NCI-H526 (cell line): ENCODE data around the gene OXCT2.
"Not testable (repeated sequence)": the region's sequence is repeated elsewhere in the genome, so short reads cannot be mapped to it uniquely, and the experiment has no call there.

ENCODE experiments used
- DNase-seq, 2 experiments: peaks; one replicate each; lab custom pipeline; 2025; lab: John Stamatoyannopoulos, UW

Gene OXCT2

DNA sequence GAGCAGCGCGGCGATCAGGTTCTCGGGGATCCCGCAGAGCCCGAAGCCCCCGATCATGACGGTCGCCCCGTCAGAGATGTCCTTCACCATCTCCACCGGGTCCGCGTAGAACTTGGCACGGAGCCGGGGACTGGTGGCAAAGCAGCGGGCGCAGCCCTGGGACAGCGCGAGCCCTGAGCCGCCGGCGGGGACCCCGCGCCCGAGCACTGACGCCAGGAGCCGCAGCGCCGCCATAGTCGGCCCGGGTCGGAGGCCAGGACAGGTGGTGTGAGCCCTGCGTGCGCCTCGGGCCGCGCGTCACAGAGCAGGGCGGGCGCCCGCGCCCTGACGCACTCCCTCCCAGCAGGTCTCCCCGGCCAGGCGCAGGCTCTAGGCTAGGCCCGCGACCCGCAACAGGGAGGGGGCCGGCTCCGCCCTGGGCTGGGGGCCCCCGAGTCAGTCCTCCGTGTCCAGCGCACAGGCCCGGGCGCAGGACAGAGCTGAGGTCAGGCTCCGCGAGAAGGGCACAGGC is at the start of gene OXCT2:
TSS of gene OXCT2 (minus strand) at position 327 of the 511 bp plus-strand sequence. CDS start at position 234, 93 bp downstream.
- DNase-seq: not testable (repeated sequence)

DNA sequence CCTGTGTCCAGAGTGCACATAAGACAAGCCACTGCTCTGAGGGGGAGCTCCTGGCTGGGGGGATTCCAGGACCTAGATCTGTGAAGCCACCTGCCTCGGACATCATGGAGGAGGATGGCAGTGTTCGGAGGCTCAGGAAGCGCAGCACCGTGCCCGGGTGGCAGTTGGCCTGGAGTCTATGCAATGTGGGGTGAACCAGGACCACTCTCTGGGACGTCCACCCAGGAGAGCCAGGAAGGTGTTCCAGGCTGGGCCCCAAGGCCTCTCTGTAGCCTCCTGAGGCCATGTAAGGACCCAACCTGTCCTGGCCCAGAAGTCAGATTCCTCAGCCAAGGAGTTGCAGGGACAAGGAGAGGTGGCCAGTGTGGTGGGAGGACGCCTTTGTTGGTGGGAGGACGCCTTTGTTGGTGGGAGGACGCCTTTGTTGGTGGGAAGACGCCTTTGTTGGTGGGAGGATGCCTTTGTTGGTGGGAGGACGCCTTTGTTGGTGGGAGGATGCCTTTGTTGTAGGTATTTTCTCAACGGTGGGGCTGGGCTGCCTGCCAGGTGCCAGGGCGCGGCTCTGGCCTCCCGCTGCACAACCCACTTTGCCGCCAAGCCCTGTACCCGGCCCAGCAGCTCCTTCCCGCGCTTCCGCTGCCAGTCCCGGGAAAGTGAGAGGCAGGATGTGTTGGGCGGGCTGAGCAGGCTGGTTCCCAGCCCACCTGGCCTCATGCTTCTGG is 48.1 kb upstream of the OXCT2 start:
- no peak for DNase-seq

DNA sequence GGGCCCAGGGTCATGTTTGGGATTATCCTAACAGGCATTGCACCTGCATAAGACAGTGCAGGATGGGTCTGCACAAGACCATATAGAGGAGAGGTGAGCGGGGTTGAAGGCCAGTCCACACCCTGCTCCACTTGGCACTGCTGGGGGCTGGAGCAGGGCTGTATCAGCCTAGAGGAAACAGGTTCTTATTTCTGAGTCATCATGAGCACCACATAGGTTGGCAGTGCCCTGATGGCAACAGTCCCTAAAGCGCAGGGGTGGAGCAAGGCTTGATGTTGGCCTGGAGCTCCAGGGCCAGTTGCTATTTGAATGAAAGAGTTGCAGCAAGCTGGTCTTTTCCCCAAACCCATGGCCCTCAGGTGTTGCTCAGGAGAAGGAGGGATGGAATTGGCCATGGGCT is 47.3 kb upstream of the OXCT2 start:
- DNase-seq: no peak

DNA sequence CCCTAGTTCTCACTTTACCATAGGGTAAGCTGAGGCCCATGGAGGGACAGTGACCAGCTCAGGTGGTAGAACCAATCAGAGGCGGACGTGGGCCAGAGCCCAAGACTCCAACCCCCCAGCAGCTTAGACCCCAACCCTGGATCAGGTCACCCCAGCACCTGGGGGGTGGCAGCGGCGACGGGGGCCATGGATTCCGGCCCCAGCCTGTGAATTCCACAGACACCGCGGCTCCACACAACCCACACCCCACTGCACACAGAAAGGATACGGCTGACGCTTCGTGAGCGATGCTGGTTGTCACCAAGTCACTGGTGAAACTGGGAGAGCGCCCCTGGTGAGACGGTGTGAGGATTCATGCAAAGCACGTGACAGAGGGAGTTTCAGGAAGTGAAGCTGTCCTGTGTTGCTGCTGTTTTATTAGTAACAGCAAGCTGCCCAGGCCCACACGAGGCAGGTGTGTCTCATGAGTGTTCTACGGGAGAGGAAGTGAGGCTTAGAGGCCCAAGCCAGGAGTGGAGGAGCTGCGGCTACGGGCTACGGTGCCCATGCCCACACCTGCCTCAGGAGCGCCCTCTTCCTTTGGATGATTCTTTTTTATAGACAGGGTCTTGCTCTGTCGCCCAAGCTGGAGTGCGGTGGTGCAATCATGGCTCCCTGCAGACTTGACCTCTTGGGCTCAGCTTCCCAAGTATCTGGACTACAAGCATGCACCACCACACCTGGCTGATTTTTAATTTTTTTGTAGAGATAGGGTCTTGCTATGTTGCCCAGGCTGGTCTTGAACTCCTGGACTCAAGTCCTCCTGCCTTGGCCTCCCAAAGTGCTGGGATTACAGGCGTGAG is 46.2 kb upstream of the OXCT2 start:
- DNase-seq: peak; percentile 94 to 95

DNA sequence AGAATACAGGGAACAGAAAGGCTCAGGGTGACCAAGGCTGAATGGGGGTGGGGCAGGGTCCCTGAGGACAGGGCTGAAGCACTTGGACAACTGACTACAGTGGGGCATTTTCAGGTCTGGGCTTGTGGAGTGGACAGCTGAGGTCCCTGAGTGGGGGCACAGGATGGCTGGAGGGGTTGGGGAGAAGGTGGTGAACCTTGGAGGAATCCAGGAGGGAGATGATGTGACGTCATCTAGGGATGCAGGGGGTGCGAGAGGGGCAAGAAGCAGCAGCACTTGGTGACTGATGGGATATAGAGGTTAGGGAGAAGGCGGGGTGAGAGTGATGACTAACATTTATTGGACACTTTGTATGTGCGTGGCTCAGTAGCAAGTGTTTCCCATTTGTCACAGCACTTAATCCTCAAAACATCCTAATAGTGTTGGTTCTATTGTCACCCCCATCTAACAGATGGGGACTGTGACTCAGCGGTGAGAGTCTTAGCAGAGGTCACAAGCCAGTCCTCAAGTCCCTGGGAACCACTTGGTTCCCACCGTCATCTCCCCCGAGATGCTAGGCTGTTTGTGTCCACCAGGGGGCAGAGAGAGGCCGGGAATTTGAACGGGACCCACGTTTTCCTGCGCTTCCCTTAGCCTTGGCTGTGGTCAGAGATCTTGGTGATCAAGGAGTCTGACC is 45.4 kb upstream of the OXCT2 start:
- DNase-seq: peak; percentile 51 to 88

DNA sequence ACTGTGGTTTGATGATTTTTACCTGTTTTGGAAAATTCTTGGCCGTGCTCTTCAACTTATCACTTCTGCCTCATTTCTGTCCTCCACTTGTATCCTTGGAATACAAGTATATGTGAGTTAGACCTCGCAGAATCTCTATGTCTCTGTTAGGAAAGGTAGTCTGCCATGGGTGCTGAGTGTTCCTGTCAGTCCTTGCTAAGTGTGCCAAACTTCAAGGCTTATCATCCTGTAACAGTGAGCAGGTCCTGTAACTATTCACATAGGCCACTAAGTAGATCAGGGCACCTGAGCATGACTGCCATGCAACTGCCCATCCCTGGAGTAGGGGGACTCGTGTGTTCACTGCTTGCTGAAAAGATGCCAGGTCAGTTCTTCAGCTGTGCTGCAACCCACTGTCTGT is 41.8 kb upstream of the OXCT2 start:
- DNase-seq: no peak

DNA sequence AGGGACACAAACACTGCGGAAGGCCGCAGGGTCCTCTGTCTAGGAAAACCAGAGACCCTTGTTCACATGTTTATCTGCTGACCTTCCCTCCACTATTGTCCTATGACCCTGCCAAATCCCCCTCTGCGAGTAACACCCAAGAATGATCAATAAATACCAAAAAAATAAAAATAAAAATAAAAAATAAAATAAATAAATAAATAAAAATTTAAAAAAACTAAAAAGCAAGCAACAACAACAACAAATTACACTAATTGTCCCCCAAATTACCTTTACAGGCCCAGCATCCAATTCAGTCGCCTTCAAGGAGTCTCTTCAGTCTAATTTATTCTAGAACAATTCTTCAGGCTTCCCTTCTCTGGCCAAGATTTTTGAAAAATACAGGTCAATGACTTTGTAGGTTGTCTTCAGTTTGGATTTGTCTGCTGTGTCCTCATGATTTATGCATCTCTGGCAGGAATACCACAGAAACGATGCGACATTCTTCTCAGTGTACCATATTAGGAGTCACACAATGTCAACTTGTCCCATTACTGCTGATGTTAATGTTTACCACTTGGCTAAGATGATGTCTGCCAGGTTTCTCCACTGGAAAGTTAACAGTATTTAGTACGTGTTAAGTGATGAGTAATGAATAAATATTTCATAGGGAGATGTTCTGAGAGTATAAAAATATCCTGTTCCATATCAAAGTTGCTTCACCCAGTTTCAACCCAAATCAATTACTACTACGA is 37.8 kb upstream of the OXCT2 start:
- no peak for DNase-seq

DNA sequence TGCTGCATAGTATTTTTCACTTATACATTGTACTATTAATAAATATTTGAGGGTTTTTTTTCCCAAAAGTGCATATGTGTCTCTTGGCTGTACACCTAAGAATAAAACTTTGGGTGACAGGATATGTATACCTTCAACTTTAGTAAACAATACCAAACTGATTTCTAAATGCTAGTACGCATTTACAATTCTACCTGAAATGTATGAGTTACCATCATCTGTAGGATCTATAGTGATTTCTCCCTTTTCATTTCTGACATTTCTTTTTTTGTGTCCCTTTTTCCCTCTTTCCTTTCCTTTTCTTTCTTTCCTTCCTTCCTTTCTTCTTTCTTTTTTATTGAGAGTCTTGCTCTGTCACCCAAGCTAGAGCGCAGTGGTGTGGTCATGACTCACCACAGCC is 34.2 kb upstream of the OXCT2 start:
- no peak for DNase-seq

DNA sequence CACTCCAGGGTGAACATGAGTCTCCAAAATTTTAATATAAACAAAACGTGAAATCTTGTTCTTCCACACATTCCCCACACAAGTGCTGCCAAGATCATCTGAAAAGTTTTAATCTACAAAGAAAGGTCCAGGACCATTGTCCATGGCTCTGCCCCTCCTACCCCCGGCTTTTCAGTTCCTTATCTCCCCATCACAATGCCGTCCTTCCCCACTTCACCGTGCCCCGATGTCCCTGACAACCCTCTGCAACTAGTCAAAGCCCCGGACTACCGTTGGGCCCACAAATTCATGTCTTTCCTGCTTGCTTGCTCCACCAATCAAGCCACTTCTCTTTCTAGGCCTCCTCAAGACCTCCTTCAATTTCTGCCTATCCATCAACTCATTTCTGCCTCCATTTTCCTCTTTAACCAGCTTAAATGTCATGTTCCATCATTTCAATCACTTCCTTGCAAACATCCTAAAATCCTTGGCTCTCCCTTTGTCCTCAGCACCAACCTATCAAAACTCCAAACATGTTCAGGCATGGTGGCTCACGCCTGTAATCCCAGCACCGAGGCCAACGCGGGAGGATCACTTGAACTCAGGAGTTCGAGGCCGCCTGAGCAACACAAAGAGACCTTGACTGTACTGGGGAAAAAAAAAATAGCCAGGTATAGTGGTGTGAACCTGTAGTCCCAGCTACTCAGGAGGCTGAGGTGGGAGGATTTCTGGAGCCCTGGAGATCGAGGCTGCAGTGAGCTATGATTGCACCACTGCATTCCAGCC is 31.5 kb upstream of the OXCT2 start:
- no peak for DNase-seq

DNA sequence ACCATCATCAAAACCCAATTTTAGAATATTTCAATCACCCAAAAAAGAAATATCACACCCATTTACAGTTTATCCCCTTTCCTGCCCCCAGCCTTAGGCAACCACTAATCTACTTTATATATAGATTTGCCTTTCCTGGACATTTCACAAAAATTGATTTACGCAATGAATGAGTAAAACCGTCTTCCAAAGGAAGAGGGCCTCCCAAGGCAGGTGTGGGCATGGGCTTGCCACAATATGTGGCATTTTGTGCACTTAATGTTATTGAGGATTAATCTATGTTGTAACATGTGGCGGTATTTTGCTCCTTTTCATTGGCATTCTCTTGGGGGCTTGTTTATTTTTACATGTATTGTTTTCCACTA is 29.3 kb upstream of the OXCT2 start:
- no peak for DNase-seq

DNA sequence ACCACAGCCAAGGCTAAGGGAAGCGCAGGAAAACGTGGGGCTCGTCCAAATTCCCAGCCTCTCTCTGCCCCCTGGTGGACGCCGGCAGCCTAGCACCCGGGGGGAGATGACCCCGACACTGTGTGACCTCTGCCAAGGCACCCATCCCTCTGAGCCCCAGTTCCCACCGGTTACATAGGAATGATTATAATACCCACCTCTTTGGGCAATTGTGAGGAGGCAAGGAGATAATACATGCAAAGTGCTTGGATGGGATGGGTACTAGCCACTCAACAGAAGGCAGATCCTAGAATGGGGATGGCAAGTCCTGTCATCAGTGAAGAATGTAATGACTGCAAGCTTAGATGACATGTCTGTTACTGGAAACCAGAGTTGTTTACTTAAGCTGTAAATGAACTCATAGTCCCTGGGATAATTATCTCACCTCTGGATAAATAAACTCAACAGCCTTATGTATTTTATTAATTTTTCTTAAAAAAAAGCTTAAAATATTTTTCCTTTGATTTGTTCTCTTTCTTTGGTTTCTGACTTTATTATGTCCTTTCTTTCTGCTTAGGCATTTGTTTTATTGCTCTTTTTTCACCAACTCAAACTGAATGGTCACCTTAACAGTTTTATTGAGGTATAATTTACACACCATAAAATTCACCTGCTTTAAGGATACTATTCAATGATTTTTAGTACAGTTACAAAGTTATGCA is 28.8 kb upstream of the OXCT2 start:
- peak; percentile 53 to 83 for DNase-seq

DNA sequence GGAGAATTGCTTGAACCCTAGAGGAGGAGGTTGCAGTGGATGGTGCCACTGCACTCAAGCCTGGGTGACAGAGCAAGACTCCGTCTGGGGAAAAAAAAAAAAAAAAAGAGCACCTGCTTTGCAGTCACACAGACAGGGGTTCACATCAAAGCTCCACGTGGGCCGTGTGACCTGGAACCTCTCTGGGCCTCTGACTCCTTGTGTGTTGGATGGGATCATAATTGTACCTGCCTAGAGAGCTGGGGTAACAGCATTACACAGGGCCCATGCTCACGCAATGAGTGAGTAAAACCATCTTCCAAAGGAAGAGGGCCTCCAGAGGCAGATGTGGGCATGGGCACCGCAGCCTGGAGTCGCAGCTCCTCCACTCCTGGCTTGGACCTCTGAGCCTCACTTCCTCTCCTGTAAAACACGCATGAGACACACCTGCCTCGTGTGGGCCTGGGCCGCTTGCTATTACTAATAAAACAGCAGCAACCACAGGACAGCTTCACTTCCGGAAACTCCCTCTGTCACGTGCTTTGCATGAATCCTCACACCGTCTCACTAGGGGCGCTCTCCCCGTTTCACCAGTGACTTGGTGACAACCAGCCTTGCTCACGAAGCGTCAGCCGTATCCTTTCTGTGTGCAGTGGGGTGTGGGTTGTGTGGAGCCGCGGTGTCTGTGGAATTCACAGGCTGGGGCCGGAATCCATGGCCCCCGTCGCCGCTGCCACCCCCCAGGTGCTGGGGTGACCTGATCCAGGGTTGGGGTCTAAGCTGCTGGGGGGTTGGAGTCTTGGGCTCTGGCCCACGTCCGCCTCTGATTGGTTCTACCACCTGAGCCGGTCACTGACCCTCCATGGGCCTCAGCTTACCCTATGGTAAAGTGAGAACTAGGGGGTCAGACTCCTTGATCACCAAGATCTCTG is 28.0 kb upstream of the OXCT2 start:
- DNase-seq: peak; percentile 92 to 96

DNA sequence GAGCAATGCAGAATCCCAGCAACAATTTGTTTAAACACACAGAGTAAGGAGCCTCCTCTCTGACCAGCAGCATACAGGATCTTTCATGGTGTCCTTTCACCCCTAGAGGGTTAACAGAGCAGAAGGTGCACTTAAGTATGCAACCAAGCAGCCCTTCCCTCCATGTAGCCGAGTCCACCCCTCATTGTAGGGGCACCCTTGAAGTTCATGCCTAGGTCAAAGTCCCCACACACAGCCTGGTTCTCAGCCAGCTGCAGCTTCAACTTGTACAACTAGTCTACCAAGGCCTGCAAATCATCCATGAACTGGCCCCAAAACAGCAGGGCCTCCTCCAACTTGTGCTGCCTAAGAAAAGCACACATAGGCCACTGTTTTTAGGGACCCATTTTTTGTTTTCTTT is 24.5 kb upstream of the OXCT2 start:
- DNase-seq: no peak

DNA sequence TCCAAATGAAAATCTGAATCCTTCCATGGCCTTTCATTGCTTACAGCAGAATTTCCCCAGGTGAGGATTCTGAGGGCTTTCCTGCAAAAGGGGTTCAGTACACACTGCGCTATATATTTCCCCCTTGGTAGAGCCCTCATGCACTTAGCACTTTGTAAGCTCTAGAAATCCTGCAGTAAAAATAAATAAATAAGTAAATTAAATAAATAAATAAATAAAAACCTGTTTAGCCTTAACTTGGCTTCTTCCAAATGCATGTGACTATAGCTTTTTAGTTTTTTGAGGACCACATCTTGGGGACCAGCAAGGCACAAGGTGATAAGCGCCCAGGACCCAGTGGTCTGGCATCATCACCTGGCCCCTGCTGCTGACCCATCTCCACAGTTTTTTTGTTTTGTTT is 20.7 kb upstream of the OXCT2 start:
- DNase-seq: no peak

DNA sequence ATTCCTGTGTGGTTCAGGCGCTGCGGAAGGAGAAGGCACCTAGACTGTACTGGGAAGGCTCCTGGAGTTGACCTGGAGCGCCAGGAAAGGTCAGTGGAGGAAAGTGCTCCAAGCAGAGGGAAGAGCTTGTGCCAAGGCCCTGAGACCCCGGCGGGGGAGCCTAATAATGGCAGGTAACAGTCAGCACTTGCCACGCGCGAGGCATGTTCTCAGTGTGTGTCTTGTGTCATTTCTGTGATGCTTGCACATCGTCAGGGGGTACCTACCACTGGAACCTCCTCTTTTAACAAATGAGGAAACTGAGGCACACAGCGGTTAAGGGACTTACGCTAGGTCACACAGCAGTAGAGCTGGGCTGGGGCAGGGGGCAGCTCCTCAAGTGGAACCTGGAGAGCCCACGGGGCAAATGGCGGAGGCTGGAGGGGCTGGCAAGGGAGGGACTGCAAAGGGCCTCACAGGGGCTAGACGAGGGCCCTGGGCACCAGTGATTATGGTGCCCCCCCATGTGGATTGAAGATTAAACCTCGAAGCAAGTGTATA is 18.5 kb upstream of the OXCT2 start:
- DNase-seq: no peak

DNA sequence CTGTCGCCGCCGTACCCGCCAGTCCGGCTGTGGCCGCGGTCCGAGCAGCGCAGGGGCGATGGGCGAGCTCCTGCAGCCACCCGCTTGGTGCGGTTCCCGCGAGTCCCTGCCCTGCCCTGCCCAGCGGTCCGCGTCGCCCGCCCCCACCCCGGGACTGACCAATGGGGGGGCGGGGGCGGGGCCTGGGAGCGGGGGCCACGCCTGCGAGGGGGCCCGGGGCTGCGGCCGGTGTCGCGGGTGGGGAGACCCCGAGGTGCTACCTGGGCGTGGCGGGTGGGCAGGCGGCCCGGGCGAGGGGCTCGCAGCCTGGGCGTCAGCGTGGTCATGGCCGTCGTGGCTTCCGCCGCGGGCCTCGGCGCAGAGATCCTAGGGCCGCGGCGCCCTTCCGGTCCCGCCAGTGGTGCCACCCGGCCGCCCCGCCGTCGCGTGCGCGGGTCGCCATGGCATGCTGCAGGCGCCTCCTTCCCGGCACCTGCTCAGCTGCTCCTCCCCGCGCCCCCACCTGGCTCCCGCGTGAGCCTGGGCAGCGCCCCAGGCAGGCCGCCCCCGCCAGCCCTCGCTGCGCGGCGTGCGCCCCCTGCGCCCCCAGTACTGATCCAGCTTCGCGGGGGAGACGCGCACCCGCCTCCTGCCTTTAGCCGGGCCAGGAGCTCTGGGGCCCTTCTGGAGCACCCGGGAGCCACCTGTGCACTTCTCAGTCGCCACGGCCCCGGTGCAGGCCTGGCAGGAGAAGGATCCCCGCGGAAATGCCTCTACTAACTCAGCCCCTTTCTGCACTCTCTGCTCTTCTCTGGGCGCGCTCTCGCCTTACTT is 17.8 kb upstream of the OXCT2 start, which contains the start of gene BMP8B:
TSS of gene BMP8B (minus strand) at position 108 of the 813 bp plus-strand sequence. CDS start 380 bp downstream, outside the sequence.
- DNase-seq: peak; percentile 28 to 84

DNA sequence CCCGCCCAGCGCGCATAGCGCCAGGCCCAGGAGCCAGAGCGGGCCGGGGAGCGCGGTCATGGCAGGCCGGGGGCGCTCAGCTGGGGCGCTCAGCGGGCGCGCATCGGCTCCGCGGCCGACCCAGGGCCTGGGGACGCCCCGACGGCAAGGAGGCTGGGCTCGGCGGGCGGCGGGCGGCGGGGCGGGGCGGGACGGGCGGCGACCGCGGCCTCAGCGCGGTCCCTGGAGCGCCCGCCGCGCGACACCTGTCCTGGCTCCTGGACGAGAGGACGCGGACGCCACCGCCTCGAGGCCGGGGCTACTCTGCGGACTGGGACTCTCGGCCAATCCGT is 17.2 kb upstream of the OXCT2 start:
- DNase-seq: no peak

DNA sequence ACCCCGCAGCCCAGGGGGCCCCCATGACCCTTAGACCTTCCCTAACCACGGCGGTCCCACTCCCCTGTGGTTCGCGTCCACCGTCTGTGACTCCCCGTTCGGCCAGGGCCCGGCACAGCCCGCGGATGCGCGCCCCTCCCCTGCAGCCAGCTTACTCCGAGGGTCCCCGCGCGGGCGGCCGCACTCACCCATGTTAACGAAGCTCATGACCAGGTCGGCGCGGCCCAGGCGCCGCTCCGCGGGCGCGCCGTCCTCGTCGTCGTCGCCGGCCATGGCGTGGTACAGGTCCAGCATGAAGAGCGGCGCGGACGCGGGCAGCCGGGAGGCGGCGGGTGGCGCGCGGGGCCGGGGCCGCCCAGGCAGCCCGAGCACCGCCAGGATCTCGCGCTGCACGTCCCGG is 16.8 kb upstream of the OXCT2 start:
- not testable (repeated sequence) for DNase-seq
